Peyer's patch (tissue), 4 donors: ENCODE measurements around the gene EDN2. TPM values are rescaled to one million over a fixed set of nuclear protein-coding genes. Genes with fewer than 3 reads are reported as not detected.

ENCODE experiments used
- DNase-seq, 3 donors: peaks; one replicate each; pipeline ENCODE4 v3.0.0-alpha.2; 2017 to 2019
- H3K27ac ChIP-seq, 4 donors: fragments of 200-600 bp; sonication (generic); one replicate each; pipeline ENCODE4 v1.5.1; 2016 to 2019
- H3K27me3 ChIP-seq, 2 donors: fragments of 200-600 bp; sonication (generic); one replicate each; pipeline ENCODE4 v1.5.1; 2019
- H3K36me3 ChIP-seq, 3 donors: fragments of 200-600 bp; sonication (generic); one replicate each; pipeline ENCODE4 v1.5.1; 2016 to 2019
- H3K4me1 ChIP-seq, 4 donors: fragments of 200-600 bp; sonication (generic); one replicate each; pipeline ENCODE4 v1.5.1; 2016 to 2019
- H3K4me3 ChIP-seq, 4 donors: fragments of 200-600 bp; sonication (generic); 1 replicate in 3 of 4; 2 replicates in 1 of 4; pipeline ENCODE4 v1.5.1; 2016 to 2019; ENCODE audit warnings: mild to moderate bottlenecking in 1 of 4
- H3K9me3 ChIP-seq, 4 donors: fragments of 200-600 bp; sonication (generic); one replicate each; pipeline ENCODE4 v1.5.1; 2016 to 2019; ENCODE audit warnings: mild to moderate bottlenecking in 1 of 4
- CTCF ChIP-seq, 6 experiments: fragments of 450-650 bp in 4 of 6; fragments of 200-600 bp in 2 of 6; sonication (generic) in 1 of 6; IDR thresholded peaks; one replicate each; pipeline ENCODE4 v1.5.1; 2017 to 2019; ENCODE audit warnings: antibody characterized with exemption in 6 of 6, mild to moderate bottlenecking in 3 of 6, moderate library complexity in 1 of 6
- POLR2A ChIP-seq, 2 donors: fragments of 450-650 bp; IDR thresholded peaks; one replicate each; pipeline ENCODE4 v1.5.1; 2017; ENCODE audit warnings: antibody characterized with exemption in 2 of 2, mild to moderate bottlenecking in 2 of 2, moderate library complexity in 2 of 2
- total RNA-seq, 4 donors: library from RNA; depleted of rRNA; stranded (reverse); fragments of >200 nt; gene quantifications; one replicate each; pipeline ENCODE4 v1.1.0, GENCODE V29; 2016

EDN2 gene
- total RNA-seq, 4 donors from 2014 or later: 43.2 to 75.0 (median 49.1) TPM; not detected in 1

DNA sequence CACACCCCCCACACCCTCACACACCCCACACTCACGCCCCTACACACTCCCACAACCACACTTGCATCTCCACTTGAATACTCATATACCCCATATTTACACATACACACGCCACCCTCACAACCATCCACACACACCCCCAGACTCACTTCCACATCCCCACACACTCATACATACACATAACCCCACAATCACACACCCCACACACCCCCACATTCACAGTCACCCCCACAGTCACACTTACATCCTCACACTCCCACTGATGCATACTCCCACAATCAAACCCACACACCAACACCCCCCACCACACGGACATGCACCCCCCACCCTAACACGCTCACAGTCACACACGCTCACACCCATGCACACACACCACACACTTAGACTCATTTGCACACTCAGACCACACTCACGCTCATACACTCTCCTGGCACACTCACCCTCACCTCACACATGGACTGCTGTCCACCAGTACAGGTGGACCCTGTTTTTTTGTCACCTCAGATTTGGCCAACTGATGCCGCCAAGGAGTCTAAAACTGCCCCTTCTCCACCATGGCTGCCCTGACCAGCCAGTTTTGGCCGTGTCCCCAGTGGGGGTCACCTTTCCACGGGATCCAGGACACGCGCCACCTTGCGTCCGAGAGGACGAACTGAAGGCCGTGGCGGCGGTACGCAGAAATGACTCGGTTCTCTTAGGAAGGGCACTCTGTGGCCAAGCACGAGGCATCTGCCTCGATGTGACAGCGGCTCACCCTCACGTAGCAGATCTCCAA, 45.3 kb upstream of the EDN2 start:
- DNase-seq: peak in 1 of 3 donors; percentile 34
- Histone ChIP-seq H3K9me3 (no peaks in the 10 kb centered on the region), H3K27ac (no peak overlapping the region), H3K27me3 (no peaks in the 10 kb centered on the region), H3K36me3 (no peaks in the 10 kb centered on the region), H3K4me1 (no peaks in the 10 kb centered on the region), H3K4me3 (no peak overlapping the region)
- TF ChIP-seq CTCF (IDR thresholded peaks at IDR 0.05) (no peak), POLR2A (IDR thresholded peaks at IDR 0.05) (no peak)

- DNase-seq: peak in 1 of 3 donors; percentile 7
- no peaks in the 10 kb centered on the region for H3K9me3 ChIP-seq
Measured at GRCh38 chr1:41528726-41529605, 44.5 kb upstream of the EDN2 start.

DNA sequence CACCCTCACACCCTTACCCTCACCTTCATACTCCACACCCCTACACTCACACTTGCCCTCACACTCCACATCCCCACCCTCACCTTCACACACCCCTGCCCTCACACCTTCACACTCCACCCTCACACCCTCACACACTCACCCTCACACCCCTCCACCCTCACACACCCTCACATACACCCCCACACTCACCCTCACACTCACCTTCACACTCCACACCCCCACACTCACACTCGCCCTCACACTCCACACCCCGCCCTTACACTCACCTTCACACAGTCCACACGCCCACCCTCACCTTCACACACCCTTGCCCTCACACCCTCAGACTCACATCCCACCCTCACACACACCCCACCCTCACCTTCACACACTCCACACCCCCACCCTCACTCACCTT, 43.6 kb upstream of the EDN2 start:
- Histone ChIP-seq H3K27ac (no peak overlapping the region), H3K9me3 (no peaks in the 10 kb centered on the region), H3K4me1 (no peaks in the 10 kb centered on the region), H3K4me3 (no peak overlapping the region), H3K36me3 (no peaks in the 10 kb centered on the region), H3K27me3 (no peaks in the 10 kb centered on the region)
- TF ChIP-seq POLR2A (IDR thresholded peaks at IDR 0.05): no peak
- no peak for TF ChIP-seq CTCF (IDR thresholded peaks at IDR 0.05)
- DNase-seq: no peak

More at GRCh38 chr1:41528726-41529605, 44.5 kb upstream of the EDN2 start:
- TF ChIP-seq CTCF (IDR thresholded peaks at IDR 0.05) (no peak), POLR2A (IDR thresholded peaks at IDR 0.05) (no peak)
- Histone ChIP-seq H3K27ac (no peak overlapping the region), H3K4me3 (no peak overlapping the region), H3K36me3 (no peaks in the 10 kb centered on the region), H3K27me3 (no peaks in the 10 kb centered on the region), H3K4me1 (no peaks in the 10 kb centered on the region)

- H3K36me3 ChIP-seq: no peaks in the 10 kb centered on the region
- H3K9me3 ChIP-seq: no peaks in the 10 kb centered on the region
- no peak for DNase-seq
- no peaks in the 10 kb centered on the region for H3K27me3 ChIP-seq
- H3K4me1 ChIP-seq: no peaks in the 10 kb centered on the region
- no peak for TF ChIP-seq POLR2A (IDR thresholded peaks at IDR 0.05)
- TF ChIP-seq CTCF (IDR thresholded peaks at IDR 0.05): no peak
- no peak overlapping the region for H3K27ac ChIP-seq
- no peak overlapping the region for H3K4me3 ChIP-seq
Measured at GRCh38 chr1:41526956-41527561, 42.6 kb upstream of the EDN2 start.

- Histone ChIP-seq H3K27me3 (no peaks in the 10 kb centered on the region), H3K27ac (no peak overlapping the region), H3K9me3 (no peaks in the 10 kb centered on the region), H3K4me1 (no peaks in the 10 kb centered on the region), H3K36me3 (no peaks in the 10 kb centered on the region), H3K4me3 (no peak overlapping the region)
- no peak for DNase-seq
- no peak for TF ChIP-seq CTCF (IDR thresholded peaks at IDR 0.05)
- TF ChIP-seq POLR2A (IDR thresholded peaks at IDR 0.05): no peak
Measured at GRCh38 chr1:41525891-41526587, 41.6 kb upstream of the EDN2 start.
